Fibroblast of the aortic adventitia (primary cell): ENCODE results near the gene ST7. TPM values are rescaled to one million over a fixed set of nuclear protein-coding genes. Genes with fewer than 3 reads are reported as not detected.
A peak's percentile ranks its signal among the peaks of the same experiment; 100 is the strongest.

Experiments
- DNase-seq: peaks from one replicate; pipeline ENCODE4 v3.0.0-alpha.2; 2010; ENCODE audit warnings: low read depth
- H3K4me3 ChIP-seq: 2 replicates; pipeline ENCODE4 v1.5.1; 2011; ENCODE audit warnings: low read depth, mild to moderate bottlenecking, control low read depth, low read length, moderate library complexity
- CTCF ChIP-seq: IDR thresholded peaks from 2 replicates; pipeline ENCODE4 v1.5.1; 2011; ENCODE audit warnings: mild to moderate bottlenecking, low read length, control low read depth, inconsistent platforms; ENCODE audit not compliant: insufficient read depth
- total RNA-seq: library from RNA; depleted of rRNA; stranded (reverse); fragments of >200 nt; gene quantifications from 2 replicates; pipeline ENCODE4 v1.2.3, GENCODE V29; 2012; ENCODE audit warnings: low replicate concordance

The ST7 gene
- total RNA-seq, 1 donor: 22.7 TPM

- peak; percentile 22 for DNase-seq
- no peak overlapping the region for H3K4me3 ChIP-seq
- no peak for TF ChIP-seq CTCF
Observed at GRCh38 chr7:117085769-117086463, 132.6 kb downstream of the ST7 start.

GRCh38 chr7:117086788-117087187 lies 133.5 kb downstream of the ST7 start:
- no peak for TF ChIP-seq CTCF
- H3K4me3 ChIP-seq: no peak overlapping the region
- peak; percentile 55 for DNase-seq

GRCh38 chr7:117087639-117088396 lies 134.5 kb downstream of the ST7 start:
- H3K4me3 ChIP-seq: no peak overlapping the region
- no peak for DNase-seq
- no peak for TF ChIP-seq CTCF

- no peak overlapping the region for H3K4me3 ChIP-seq
- TF ChIP-seq CTCF: no peak
- DNase-seq: no peak
Observed at GRCh38 chr7:117088623-117089194, 135.4 kb downstream of the ST7 start.

- no peak overlapping the region for H3K4me3 ChIP-seq
- DNase-seq: no peak
- no peak for TF ChIP-seq CTCF
Observed at GRCh38 chr7:117090791-117091190, 137.5 kb downstream of the ST7 start.

GRCh38 chr7:117091721-117092120 lies 138.4 kb downstream of the ST7 start:
- no peak for DNase-seq
- no peak for TF ChIP-seq CTCF
- H3K4me3 ChIP-seq: no peak overlapping the region
